OCI-LY3 (cell line): ENCODE data around the gene ABHD15.

Source experiments
- H2AFZ ChIP-seq: fragments of 200-600, 300-600 bp; shearing (Covaris generic); 2 replicates; pipeline ENCODE4 v1.6.0; 2014; ENCODE audit warnings: antibody characterized with exemption, low read depth, low read length
- H3K27ac ChIP-seq: fragments of 200-600, 300-600 bp; sonication (generic); 2 replicates; pipeline ENCODE4 v1.5.1; 2014; ENCODE audit warnings: mild to moderate bottlenecking, low read length, moderate library complexity, mixed read lengths
- H3K27me3 ChIP-seq: fragments of 200-600, 300-600 bp; sonication (generic); 2 replicates; pipeline ENCODE4 v1.6.1; 2014; ENCODE audit warnings: low read depth, low read length, mixed read lengths
- H3K36me3 ChIP-seq: fragments of 200-600, 300-600 bp; sonication (generic); replicated peaks from 2 replicates; pipeline ENCODE3; 2014; ENCODE audit warnings: low read depth, low read length, mixed read lengths
- H3K4me1 ChIP-seq: fragments of 300-600, 200-600 bp; sonication (generic); 2 replicates; pipeline ENCODE4 v1.6.1; 2014; ENCODE audit warnings: low read length, mixed read lengths
- H3K4me2 ChIP-seq: fragments of 200-600, 300-600 bp; sonication (generic); 2 replicates; pipeline ENCODE4 v1.6.1; 2014; ENCODE audit warnings: low read length, mixed read lengths
- H3K4me3 ChIP-seq: fragments of 300-600, 200-600 bp; sonication (generic); 2 replicates; pipeline ENCODE4 v1.5.1; 2014; ENCODE audit warnings: antibody characterized with exemption, mild to moderate bottlenecking, low read length, moderate library complexity
- H3K79me2 ChIP-seq: fragments of 300-600, 200-600 bp; shearing (Covaris generic); 2 replicates; pipeline ENCODE4 v1.6.1; 2014; ENCODE audit warnings: mild to moderate bottlenecking, low read length, mixed read lengths
- H3K9ac ChIP-seq: fragments of 300-600, 200-600 bp; shearing (Covaris generic); 2 replicates; pipeline ENCODE4 v1.6.0; 2014; ENCODE audit warnings: mild to moderate bottlenecking, low read length, moderate library complexity
- H3K9me3 ChIP-seq: fragments of 200-600, 300-600 bp; shearing (Covaris generic); 2 replicates; pipeline ENCODE4 v1.6.1; 2014; ENCODE audit warnings: low read length, mixed read lengths; ENCODE audit not compliant: insufficient read depth
- H4K20me1 ChIP-seq: fragments of 200-600, 300-600 bp; sonication (generic); 2 replicates; pipeline ENCODE4 v1.6.1; 2016; ENCODE audit warnings: low read length, mixed read lengths; ENCODE audit not compliant: insufficient read depth
- EZH2phosphoT487 ChIP-seq: fragments of 200-600 bp; shearing (Covaris generic); IDR thresholded peaks from 2 replicates; pipeline ENCODE4 v1.6.1; 2018; ENCODE audit warnings: antibody characterized with exemption, mixed run types, low read depth
- TF ChIP-seq, protein P1 (sequence below): fragments of 200-600, 300-600 bp; sonication (generic); IDR thresholded peaks from 2 replicates; pipeline ENCODE4 v1.5.1; 2014; ENCODE audit warnings: antibody characterized with exemption, low read length, low read depth

Gene ABHD15

DNA sequence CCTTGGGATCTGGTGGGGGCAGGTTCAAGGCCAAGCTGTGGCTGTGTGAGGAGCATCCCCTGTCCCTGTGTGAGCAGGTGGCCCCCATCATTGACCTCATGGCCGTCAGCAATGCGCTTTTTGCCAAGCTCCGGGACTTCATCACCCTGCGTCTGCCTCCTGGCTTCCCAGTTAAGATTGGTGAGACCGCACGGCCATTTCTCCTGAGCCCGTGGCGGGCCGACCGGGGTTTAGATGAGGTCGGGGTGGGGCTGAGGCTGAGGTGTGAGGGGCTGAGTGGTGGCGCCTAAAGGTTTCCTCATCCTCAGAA, 45.2 kb upstream of the ABHD15 start:
- Histone ChIP-seq H3K36me3 (peaks cover 4% of the 10 kb centered on the region), H3K4me3 (no peak overlapping the region), H3K27ac (no peak overlapping the region), H3K9ac (no peak overlapping the region), H3K79me2 (no peaks in the 10 kb centered on the region), H2AFZ (no peak overlapping the region), H3K4me1 (peaks cover 8% of the 10 kb centered on the region; the same call in 1 of the 2 replicates), H4K20me1 (peaks cover 8% of the 10 kb centered on the region), H3K4me2 (no peak overlapping the region), H3K9me3 (no peaks in the 10 kb centered on the region), H3K27me3 (no peaks in the 10 kb centered on the region)
- no peak for TF ChIP-seq EZH2phosphoT487

DNA sequence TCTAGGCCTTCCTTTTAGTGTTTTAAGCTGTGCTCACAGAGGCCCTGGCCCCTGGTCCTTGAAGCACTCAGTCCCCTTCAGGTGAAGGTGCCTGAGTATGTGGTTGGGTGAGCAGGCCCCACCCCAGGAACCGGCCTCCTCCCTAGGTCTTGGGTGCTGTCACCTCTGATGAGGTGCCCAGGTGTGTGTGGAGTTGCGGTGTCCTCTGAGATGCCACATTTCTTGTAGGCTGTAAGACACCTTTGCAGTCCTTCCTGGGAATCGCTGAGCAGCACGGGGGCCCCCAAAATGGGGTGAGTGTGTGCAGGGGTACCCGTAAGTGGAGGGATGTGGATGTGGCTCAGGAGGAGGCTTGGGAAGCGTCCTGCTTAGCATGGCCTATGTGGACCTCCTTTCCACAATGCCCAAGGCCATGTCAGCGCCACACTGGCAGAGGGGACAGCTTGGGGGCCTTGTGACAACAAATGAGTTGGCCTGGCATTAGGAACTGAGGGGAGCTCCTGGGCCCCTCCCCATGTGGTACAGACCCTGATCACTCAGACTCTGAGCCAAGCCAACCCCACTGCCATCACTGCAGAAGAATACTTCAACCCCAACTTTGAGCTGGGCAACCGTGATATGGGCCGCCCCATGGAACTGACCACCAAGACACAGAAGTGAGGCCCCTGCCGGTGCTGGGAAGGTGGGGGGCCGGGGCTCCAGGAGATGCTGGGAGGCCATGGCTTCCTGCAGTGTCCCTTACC, 44.7 kb upstream of the ABHD15 start:
- H3K4me1 ChIP-seq: peaks cover 5% of the 10 kb centered on the region; the same call in 1 of the 2 replicates
- no peak overlapping the region for H2AFZ ChIP-seq
- no peak overlapping the region for H3K4me3 ChIP-seq
- H3K36me3 ChIP-seq: peaks cover 4% of the 10 kb centered on the region
- no peak overlapping the region for H3K4me2 ChIP-seq
- no peak for TF ChIP-seq EZH2phosphoT487
- TF ChIP-seq, protein P1, sequence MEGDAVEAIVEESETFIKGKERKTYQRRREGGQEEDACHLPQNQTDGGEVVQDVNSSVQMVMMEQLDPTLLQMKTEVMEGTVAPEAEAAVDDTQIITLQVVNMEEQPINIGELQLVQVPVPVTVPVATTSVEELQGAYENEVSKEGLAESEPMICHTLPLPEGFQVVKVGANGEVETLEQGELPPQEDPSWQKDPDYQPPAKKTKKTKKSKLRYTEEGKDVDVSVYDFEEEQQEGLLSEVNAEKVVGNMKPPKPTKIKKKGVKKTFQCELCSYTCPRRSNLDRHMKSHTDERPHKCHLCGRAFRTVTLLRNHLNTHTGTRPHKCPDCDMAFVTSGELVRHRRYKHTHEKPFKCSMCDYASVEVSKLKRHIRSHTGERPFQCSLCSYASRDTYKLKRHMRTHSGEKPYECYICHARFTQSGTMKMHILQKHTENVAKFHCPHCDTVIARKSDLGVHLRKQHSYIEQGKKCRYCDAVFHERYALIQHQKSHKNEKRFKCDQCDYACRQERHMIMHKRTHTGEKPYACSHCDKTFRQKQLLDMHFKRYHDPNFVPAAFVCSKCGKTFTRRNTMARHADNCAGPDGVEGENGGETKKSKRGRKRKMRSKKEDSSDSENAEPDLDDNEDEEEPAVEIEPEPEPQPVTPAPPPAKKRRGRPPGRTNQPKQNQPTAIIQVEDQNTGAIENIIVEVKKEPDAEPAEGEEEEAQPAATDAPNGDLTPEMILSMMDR: no peak
- no peak overlapping the region for H3K9ac ChIP-seq
- no peaks in the 10 kb centered on the region for H3K9me3 ChIP-seq
- peaks cover 5% of the 10 kb centered on the region for H4K20me1 ChIP-seq
- H3K79me2 ChIP-seq: no peaks in the 10 kb centered on the region
- no peaks in the 10 kb centered on the region for H3K27me3 ChIP-seq
- H3K27ac ChIP-seq: no peak overlapping the region

GRCh38 chr17:29610395-29610794, 43.6 kb upstream of the ABHD15 start:
- peaks cover 2% of the 10 kb centered on the region; the same call in 1 of the 2 replicates for H4K20me1 ChIP-seq
- no peak overlapping the region for H3K4me3 ChIP-seq
- no peaks in the 10 kb centered on the region for H3K27me3 ChIP-seq
- H3K27ac ChIP-seq: no peak overlapping the region
- H3K36me3 ChIP-seq: peaks cover 4% of the 10 kb centered on the region
- no peak overlapping the region for H3K9ac ChIP-seq
- H3K4me1 ChIP-seq: peaks cover 5% of the 10 kb centered on the region; the same call in 1 of the 2 replicates
- no peak for TF ChIP-seq EZH2phosphoT487
- TF ChIP-seq, protein P1: no peak
- H3K9me3 ChIP-seq: no peaks in the 10 kb centered on the region
- no peak overlapping the region for H3K4me2 ChIP-seq
- H2AFZ ChIP-seq: no peak overlapping the region
- H3K79me2 ChIP-seq: no peaks in the 10 kb centered on the region

- Histone ChIP-seq H3K79me2 (peaks cover 4% of the 10 kb centered on the region; the same call in 1 of the 2 replicates), H3K4me1 (no peaks in the 10 kb centered on the region), H3K9me3 (no peaks in the 10 kb centered on the region), H3K4me3 (no peak overlapping the region), H3K36me3 (peaks cover 4% of the 10 kb centered on the region), H3K27me3 (no peaks in the 10 kb centered on the region), H3K9ac (no peak overlapping the region), H3K4me2 (no peak overlapping the region), H4K20me1 (peaks cover 2% of the 10 kb centered on the region; the same call in 1 of the 2 replicates), H3K27ac (no peak overlapping the region), H2AFZ (no peak overlapping the region)
- TF ChIP-seq, protein P1: no peak
- TF ChIP-seq EZH2phosphoT487: no peak
Measured at GRCh38 chr17:29608986-29609385, 42.1 kb upstream of the ABHD15 start.
